GM12801 (cell line): ENCODE results near the gene BCAM.

Experiments
- CTCF ChIP-seq: IDR thresholded peaks from one replicate; pipeline ENCODE4 v1.5.1; 2011; ENCODE audit warnings: control low read depth; ENCODE audit not compliant: insufficient read length; ENCODE audit errors: extremely low read depth

BCAM gene

GRCh38 chr19:44822670-44823372, 13.9 kb downstream of the BCAM start:
- TF ChIP-seq CTCF, result no peak

- no peak for TF ChIP-seq CTCF
Observed at GRCh38 chr19:44823373-44823698, 14.4 kb downstream of the BCAM start.

GRCh38 chr19:44824761-44825160, 15.9 kb downstream of the BCAM start:
- no peak for TF ChIP-seq CTCF

GRCh38 chr19:44839276-44839675, 30.4 kb downstream of the BCAM start:
- no peak for TF ChIP-seq CTCF

GRCh38 chr19:44840811-44841210, 31.9 kb downstream of the BCAM start:
- no peak for TF ChIP-seq CTCF

GRCh38 chr19:44841231-44841630, 32.3 kb downstream of the BCAM start:
- no peak for TF ChIP-seq CTCF

GRCh38 chr19:44845286-44845611, 36.3 kb downstream of the BCAM start:
- TF ChIP-seq CTCF, result no peak
